Activated CD8-positive, alpha-beta T cell treated with anti-CD3 and anti-CD28 coated beads for 36 hours (primary cell): ENCODE measurements around the gene SLA2. TPM values are rescaled to one million over a fixed set of nuclear protein-coding genes. Genes with fewer than 3 reads are reported as not detected.

Experiments used
- ATAC-seq: fragments of 200-7000 bp; cut with Tn5 transposase; one replicate; pipeline ENCODE4 v1.10.0; 2021; ENCODE audit warnings: mild to moderate bottlenecking, moderate library complexity
- CTCF ChIA-PET: fragments of 350-600 bp; sonication (Branson Sonifier 250); formaldehyde crosslinking; loops from one replicate; lab custom pipeline; 2021; ENCODE audit warnings: antibody characterized with exemption; lab: Charles Lee
- POLR2A ChIA-PET: fragments of 350-600 bp; sonication (Branson Sonifier 250); formaldehyde crosslinking; loops from one replicate; lab custom pipeline; 2021; ENCODE audit warnings: antibody characterized with exemption; lab: Charles Lee
- DNase-seq: peaks from one replicate; pipeline ENCODE4 v3.0.0-alpha.2; 2020
- H3K27ac Mint-ChIP-seq: one replicate; pipeline ENCODE4 v1.8.0; 2021; ENCODE audit warnings: mild to moderate bottlenecking, mixed read lengths
- H3K27me3 Mint-ChIP-seq: one replicate; pipeline ENCODE4 v1.8.0; 2021; ENCODE audit warnings: mixed read lengths
- H3K36me3 Mint-ChIP-seq: one replicate; pipeline ENCODE4 v1.8.0; 2021; ENCODE audit warnings: low read depth, mixed read lengths
- H3K4me1 Mint-ChIP-seq: one replicate; pipeline ENCODE4 v1.8.0; 2021; ENCODE audit warnings: low read depth, mixed read lengths
- H3K4me3 Mint-ChIP-seq: one replicate; pipeline ENCODE4 v1.8.0; 2021; ENCODE audit warnings: mild to moderate bottlenecking, moderate library complexity, mixed read lengths
- H3K9me3 Mint-ChIP-seq: one replicate; pipeline ENCODE4 v1.8.0; 2021; ENCODE audit warnings: mixed read lengths
- intact Hi-C: fragments of 100-400 bp; cut with micrococcal nuclease; formaldehyde crosslinking; loops from one replicate; pipeline ENCODE4 v1.10.0; 2022
- total RNA-seq, 2 experiments: library from RNA; stranded (reverse); gene quantifications; one replicate each; pipeline ENCODE4 v1.2.3, GENCODE V29; 2021
- TF ChIP-seq, protein P1 (sequence below): fragments of 200-600 bp; IDR thresholded peaks from one replicate; pipeline ENCODE4 v1.8.0; 2022; ENCODE audit warnings: antibody characterized with exemption, mild to moderate bottlenecking

The SLA2 gene
- total RNA-seq, 2 experiments from 2014 or later = 51.5 to 53.5 TPM

DNA sequence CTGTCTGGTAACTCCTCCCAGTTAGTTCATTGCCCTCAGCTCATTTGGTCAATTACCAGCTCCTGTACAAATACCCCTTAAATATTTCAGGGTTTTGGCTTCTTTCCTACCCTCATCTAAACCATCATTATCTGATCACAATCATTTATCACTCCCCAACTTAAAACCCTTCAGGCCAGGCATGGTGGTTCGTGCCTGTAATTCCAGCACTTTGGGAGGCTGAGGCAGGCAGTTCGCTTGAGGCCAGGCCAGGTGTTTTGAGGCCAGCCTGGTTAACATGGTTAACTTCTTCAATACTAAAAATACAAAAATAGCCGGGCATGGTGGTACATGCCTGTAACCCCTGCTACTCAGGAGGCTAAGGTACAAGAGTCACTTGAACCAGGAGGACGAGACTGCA is 63.2 kb downstream of the SLA2 start:
- ChIA-PET CTCF (no interaction called here), POLR2A (interaction anchor here (1.3 kb wide), 1 partner anchor 9 kb away, joined by 6 read pairs; the partner anchor contains the start of gene TGIF2)
- no peak overlapping the region for H3K4me3 Mint-ChIP-seq
- H3K4me1 Mint-ChIP-seq = peaks cover 49% of the 10 kb centered on the region
- no peak for ATAC-seq
- TF ChIP-seq, protein P1, sequence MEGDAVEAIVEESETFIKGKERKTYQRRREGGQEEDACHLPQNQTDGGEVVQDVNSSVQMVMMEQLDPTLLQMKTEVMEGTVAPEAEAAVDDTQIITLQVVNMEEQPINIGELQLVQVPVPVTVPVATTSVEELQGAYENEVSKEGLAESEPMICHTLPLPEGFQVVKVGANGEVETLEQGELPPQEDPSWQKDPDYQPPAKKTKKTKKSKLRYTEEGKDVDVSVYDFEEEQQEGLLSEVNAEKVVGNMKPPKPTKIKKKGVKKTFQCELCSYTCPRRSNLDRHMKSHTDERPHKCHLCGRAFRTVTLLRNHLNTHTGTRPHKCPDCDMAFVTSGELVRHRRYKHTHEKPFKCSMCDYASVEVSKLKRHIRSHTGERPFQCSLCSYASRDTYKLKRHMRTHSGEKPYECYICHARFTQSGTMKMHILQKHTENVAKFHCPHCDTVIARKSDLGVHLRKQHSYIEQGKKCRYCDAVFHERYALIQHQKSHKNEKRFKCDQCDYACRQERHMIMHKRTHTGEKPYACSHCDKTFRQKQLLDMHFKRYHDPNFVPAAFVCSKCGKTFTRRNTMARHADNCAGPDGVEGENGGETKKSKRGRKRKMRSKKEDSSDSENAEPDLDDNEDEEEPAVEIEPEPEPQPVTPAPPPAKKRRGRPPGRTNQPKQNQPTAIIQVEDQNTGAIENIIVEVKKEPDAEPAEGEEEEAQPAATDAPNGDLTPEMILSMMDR = no peak
- intact Hi-C loops = no loop called here
- H3K27ac Mint-ChIP-seq = peak overlapping the region; percentile 85
- DNase-seq = no peak
- peaks cover 61% of the 10 kb centered on the region for H3K36me3 Mint-ChIP-seq
- no peaks in the 10 kb centered on the region for H3K9me3 Mint-ChIP-seq
- no peaks in the 10 kb centered on the region for H3K27me3 Mint-ChIP-seq

- intact Hi-C loops = no loop called here
- DNase-seq = peak; percentile 65
- CTCF ChIA-PET = no interaction called here
Measured at GRCh38 chr20:36582322-36582721, 63.7 kb downstream of the SLA2 start.

DNA sequence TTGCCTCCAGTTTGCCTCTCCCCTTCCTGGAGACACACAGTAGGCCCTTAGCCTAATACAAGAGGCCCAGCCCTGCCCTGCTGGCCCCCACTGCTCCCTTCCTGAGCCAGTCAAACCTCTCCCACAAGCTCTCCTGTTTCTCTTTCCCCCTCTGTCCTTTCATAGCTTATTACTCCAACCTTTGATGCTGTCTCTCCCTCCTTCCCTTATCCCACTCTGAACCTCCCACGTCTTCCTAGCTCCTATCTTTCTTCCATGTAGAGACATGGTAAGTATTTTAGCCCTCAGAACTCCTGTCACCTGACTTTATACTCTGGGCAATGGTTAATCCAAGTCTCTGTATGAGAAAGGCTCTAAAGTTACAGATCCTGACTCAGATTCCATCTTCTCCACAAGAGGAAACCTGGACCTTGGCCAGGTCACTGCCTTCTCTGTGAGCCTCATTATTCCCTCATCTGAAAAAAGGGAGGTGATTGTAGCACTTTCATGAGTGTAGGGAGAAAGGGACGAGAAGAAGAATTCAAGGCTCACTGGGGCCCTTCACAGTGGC is 65.9 kb downstream of the SLA2 start:
- intact Hi-C loops = no loop called here

More at GRCh38 chr20:36582322-36582721, 63.7 kb downstream of the SLA2 start:
- H3K4me1 Mint-ChIP-seq = peaks cover 44% of the 10 kb centered on the region
- H3K36me3 Mint-ChIP-seq = peaks cover 58% of the 10 kb centered on the region
- no peak overlapping the region for H3K4me3 Mint-ChIP-seq
- POLR2A ChIA-PET = interaction anchor here (1.3 kb wide), 1 partner anchor 9 kb away, joined by 6 read pairs; the partner anchor contains the start of gene TGIF2
- TF ChIP-seq, protein P1 = no peak
- H3K9me3 Mint-ChIP-seq = no peaks in the 10 kb centered on the region
- no peaks in the 10 kb centered on the region for H3K27me3 Mint-ChIP-seq
- ATAC-seq = peak; percentile 97
- peak overlapping the region; percentile 85 for H3K27ac Mint-ChIP-seq

GRCh38 chr20:36578356-36579041 is 67.5 kb downstream of the SLA2 start:
- ATAC-seq = no peak
- Mint-ChIP-seq H3K27ac (peak overlapping the region; percentile 52), H3K36me3 (peaks cover 60% of the 10 kb centered on the region), H3K4me1 (peaks cover 46% of the 10 kb centered on the region), H3K4me3 (no peak overlapping the region), H3K9me3 (no peaks in the 10 kb centered on the region), H3K27me3 (no peaks in the 10 kb centered on the region)
- TF ChIP-seq, protein P1 = no peak
- intact Hi-C loops = no loop called here
- ChIA-PET CTCF (interaction anchor here (0.6 to 4.6 kb wide), 4 partner anchors 11 to 27 kb away, joined by 3 to 25 read pairs (median 4); partner anchors contain the start of gene RAB5IF), POLR2A (interaction anchor here (2.4 to 13.8 kb wide), 2 partner anchors 13 to 27 kb away, joined by 7 to 214 read pairs; partner anchors contain the start of gene RAB5IF)
- DNase-seq = no peak

More for the DNA sequence above, 65.9 kb downstream of the SLA2 start:
- H3K27ac Mint-ChIP-seq = peak overlapping the region; percentile 72
- no peak for DNase-seq
- ChIA-PET CTCF (interaction anchor here (0.7 kb wide), 1 partner anchor 26 kb away, joined by 3 read pairs; the partner anchor contains the start of gene RAB5IF), POLR2A (interaction anchor here (1.3 to 13.8 kb wide), 2 partner anchors 11 kb away, joined by 4 to 214 read pairs; no protein-coding TSS in a partner anchor)
- peaks cover 61% of the 10 kb centered on the region for H3K36me3 Mint-ChIP-seq
- TF ChIP-seq, protein P1 = no peak
- peaks cover 49% of the 10 kb centered on the region for H3K4me1 Mint-ChIP-seq
- no peaks in the 10 kb centered on the region for H3K27me3 Mint-ChIP-seq
- H3K4me3 Mint-ChIP-seq = no peak overlapping the region
- H3K9me3 Mint-ChIP-seq = no peaks in the 10 kb centered on the region
- no peak for ATAC-seq
